Right lobe of liver (tissue), 6 donors: Measurements from ENCODE around the gene PRR35. TPM values are rescaled to one million over a fixed set of nuclear protein-coding genes. Genes with fewer than 3 reads are reported as not detected.

ENCODE experiments used
- ATAC-seq, 4 donors: fragments of 200-7000 bp; cut with Tn5 transposase; one replicate each; pipeline ENCODE4 v1.9.1; 2020; ENCODE audit warnings: mild to moderate bottlenecking in 4 of 4, moderate library complexity in 4 of 4
- DNase-seq, 3 donors: peaks; one replicate each; pipeline ENCODE4 v3.0.0-alpha.2; 2020
- H3K27ac ChIP-seq, 3 donors: fragments of 200-600 bp; one replicate each; pipeline ENCODE4 v1.8.0; 2022
- H3K27me3 ChIP-seq, 2 donors: fragments of 200-600 bp; one replicate each; pipeline ENCODE4 v1.8.0; 2022
- H3K36me3 ChIP-seq, 4 donors: fragments of 200-600 bp; sonication (generic) in 1 of 4; one replicate each; pipeline versions ENCODE4 v1.5.1 to v1.8.0; 2017 to 2022; ENCODE audit warnings: control low read depth in 1 of 4
- H3K4me1 ChIP-seq, 4 donors: fragments of 200-600 bp; sonication (generic) in 1 of 4; one replicate each; pipeline versions ENCODE4 v1.5.1 to v1.8.0; 2017 to 2022; ENCODE audit warnings: control low read depth in 1 of 4
- H3K4me3 ChIP-seq, 3 donors: fragments of 200-600 bp; one replicate each; pipeline ENCODE4 v1.8.0; 2022
- H3K9me3 ChIP-seq, 4 donors: fragments of 200-600 bp; sonication (generic) in 1 of 4; one replicate each; pipeline versions ENCODE4 v1.5.1 to v1.8.0; 2017 to 2022; ENCODE audit warnings: control low read depth in 1 of 4
- POLR2A ChIP-seq: fragments of 450-650 bp; IDR thresholded peaks from one replicate; pipeline ENCODE4 v1.6.1; 2017; ENCODE audit warnings: antibody characterized with exemption, mild to moderate bottlenecking
- WGBS: methylation state at CpG from one replicate; pipeline ENCODE4 v1.1.6; 2018; ENCODE audit warnings: low coverage, low lambda C conversion rate; ENCODE audit not compliant: insufficient coverage; ENCODE audit errors: missing lambda C conversion rate; 5-methylcytosine and 5-hydroxymethylcytosine counted together
- intact Hi-C, 2 donors: fragments of 100-400 bp; cut with DNase I; formaldehyde crosslinking; loops; one replicate each; pipeline versions ENCODE4 v1.11.2 to v1.14.1; 2022
- total RNA-seq, 6 experiments: library from RNA; depleted of rRNA in 2 of 6; stranded (reverse); fragments of >200 nt in 2 of 6; fragmentation: NEBNext Ultra II Directional in 3 of 6; extraction: Animal tissue kit (Norgen Biotek cat#: 25700) in 3 of 6; gene quantifications; one replicate each; pipeline versions ENCODE4 v1.1.0 to v1.2.4, GENCODE V29; 2016 to 2023
- TF ChIP-seq, protein P1 (sequence below), 4 donors: fragments of 200-600 bp in 3 of 4; fragments of 450-650 bp in 1 of 4; IDR thresholded peaks; one replicate each; pipeline versions ENCODE4 v1.5.1 to v1.8.0; 2016 to 2022; ENCODE audit warnings: antibody characterized with exemption in 4 of 4, mild to moderate bottlenecking in 2 of 4
- donor health status: DM: no; HTN: yes; CAD: no.
- donor health status: DM: no; HTN: no; CAD: no.
- donor health status: DM: no; HTN: no; CAD: no.
- donor health status: DM: no; HTN: yes; CAD: no.
- donor health status: DM: no; HTN: yes; CAD: no.

PRR35 gene
- total RNA-seq, 6 experiments from 2014 or later = not detected

DNA sequence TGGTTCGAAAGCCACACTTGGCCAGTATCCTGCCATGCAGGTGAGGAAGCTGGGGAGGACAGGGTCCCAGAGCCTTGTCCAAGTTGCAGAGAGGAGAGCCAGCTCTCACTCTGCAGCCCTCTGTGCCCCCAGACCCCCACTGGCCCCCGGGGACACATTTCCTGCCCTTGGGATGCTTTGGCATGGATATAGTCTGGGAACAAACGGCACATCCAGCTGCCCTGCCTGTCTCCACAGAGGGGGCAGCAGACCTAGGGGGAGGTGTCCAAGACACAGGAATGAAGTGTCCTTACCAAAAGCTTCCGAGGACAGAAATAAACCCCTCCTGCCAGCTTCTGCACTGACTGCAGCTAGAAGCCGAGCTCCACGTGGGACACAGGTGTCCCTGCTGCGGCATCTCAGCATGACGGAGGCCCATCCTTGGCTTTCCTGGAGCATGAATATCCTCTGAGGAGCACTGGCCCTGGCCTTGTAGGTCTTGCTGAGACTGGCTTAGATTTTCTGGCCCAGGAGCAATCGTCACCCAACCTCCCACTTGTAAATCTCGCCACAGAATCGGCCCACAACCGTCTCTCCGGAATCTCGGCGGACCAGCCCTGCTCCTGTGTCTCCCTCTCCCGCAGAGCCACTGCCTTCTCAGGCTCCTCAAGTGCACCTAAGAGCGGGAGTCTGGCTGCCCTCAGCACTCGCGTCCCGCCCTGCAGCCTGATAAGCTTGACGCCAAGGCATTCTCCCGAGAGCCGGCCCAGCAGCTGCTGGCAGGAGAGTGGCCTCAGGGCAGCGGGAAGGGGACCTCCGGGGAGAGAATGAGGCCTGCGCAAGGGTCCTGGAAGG, 33.8 kb upstream of the PRR35 start:
- Histone ChIP-seq H3K27me3 (no peaks in the 10 kb centered on the region), H3K36me3 (no peaks in the 10 kb centered on the region), H3K4me3 (peak overlapping the region; percentile 82 to 90 (median 90)), H3K27ac (peak overlapping the region; percentile 98 to 99 (median 99)), H3K9me3 (no peaks in the 10 kb centered on the region), H3K4me1 (peaks cover 0 to 27% (median 13%) of the 10 kb centered on the region in 4 donors)
- WGBS = 4% methylated on average over 14 of the region's 26 CpGs
- no peak for TF ChIP-seq POLR2A
- TF ChIP-seq, protein P1, sequence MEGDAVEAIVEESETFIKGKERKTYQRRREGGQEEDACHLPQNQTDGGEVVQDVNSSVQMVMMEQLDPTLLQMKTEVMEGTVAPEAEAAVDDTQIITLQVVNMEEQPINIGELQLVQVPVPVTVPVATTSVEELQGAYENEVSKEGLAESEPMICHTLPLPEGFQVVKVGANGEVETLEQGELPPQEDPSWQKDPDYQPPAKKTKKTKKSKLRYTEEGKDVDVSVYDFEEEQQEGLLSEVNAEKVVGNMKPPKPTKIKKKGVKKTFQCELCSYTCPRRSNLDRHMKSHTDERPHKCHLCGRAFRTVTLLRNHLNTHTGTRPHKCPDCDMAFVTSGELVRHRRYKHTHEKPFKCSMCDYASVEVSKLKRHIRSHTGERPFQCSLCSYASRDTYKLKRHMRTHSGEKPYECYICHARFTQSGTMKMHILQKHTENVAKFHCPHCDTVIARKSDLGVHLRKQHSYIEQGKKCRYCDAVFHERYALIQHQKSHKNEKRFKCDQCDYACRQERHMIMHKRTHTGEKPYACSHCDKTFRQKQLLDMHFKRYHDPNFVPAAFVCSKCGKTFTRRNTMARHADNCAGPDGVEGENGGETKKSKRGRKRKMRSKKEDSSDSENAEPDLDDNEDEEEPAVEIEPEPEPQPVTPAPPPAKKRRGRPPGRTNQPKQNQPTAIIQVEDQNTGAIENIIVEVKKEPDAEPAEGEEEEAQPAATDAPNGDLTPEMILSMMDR (IDR thresholded peaks at IDR 0.05) = no peak
- intact Hi-C loops = no loop called here
- no peak for DNase-seq
- peak; percentile 1 to 4 (median 2) for ATAC-seq

DNA sequence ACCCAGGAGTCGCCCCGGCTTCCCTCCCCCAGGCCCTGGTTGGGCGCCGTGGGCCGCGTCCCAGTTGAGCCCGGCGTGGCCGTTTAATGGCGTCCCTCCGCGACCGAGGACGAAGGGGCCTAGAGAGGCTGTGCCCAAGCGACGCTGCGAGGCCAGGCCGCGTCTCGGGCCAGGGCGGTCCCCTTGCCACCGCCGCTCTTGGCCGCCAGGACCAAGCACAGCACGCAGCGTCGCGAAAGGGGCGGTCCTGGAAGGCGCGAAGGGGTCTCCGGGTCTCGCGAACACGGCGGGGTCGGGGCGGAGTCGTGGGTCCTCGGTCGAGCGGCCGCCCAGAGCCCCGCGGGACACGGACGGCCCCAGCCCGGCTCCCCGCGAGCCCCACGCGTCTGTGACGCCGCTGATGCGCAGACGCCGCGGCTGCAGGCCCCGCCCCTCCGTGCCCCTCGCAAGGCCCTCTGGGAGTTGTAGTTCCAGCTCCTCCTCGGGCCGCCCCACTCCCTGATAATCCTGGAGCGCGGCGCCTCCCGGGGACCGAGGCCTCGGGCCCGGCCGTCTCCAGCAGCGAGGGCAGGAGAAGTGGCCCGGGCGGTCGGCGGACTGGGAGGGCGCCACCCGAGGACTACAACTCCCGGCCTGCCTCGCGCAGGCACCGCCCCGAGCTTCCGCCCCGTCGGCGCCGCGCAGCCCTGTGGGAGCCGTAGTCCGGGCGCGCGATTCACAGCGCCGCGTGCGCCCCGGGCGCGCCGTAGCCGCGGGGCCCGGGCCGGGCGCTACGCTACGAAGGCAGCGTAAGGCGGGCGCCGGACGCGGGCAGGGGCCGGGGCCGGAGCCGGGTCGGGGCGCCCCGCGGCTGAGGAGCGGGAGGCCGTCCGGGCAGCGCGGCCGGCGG, 32.9 kb upstream of the PRR35 start, which contains the start of gene CAPN15:
CAPN15 (plus strand) TSS at position 698 of the 889 bp plus-strand sequence. CDS start 19,127 bp downstream, outside the sequence.
- DNase-seq (peak; percentile 90 to 91 (median 91)), ATAC-seq (peak; percentile 78 to 89 (median 83))
- H3K36me3 ChIP-seq = no peaks in the 10 kb centered on the region
- H3K27ac ChIP-seq = peak within 1 kb of the TSS; percentile 98 to 99 (median 99)
- intact Hi-C loops = no loop called here
- peak within 1 kb of the TSS; percentile 82 to 90 (median 90) for H3K4me3 ChIP-seq
- H3K9me3 ChIP-seq = no peaks in the 10 kb centered on the region
- TF ChIP-seq, protein P1 (IDR thresholded peaks at IDR 0.05) = peak in 1 of 4 donors; percentile 40
- TF ChIP-seq POLR2A = peak; percentile 74
- peaks cover 0 to 27% (median 13%) of the 10 kb centered on the region in 4 donors for H3K4me1 ChIP-seq
- no peaks in the 10 kb centered on the region for H3K27me3 ChIP-seq
- WGBS = 0% methylated on average over 11 of the region's 129 CpGs

DNA sequence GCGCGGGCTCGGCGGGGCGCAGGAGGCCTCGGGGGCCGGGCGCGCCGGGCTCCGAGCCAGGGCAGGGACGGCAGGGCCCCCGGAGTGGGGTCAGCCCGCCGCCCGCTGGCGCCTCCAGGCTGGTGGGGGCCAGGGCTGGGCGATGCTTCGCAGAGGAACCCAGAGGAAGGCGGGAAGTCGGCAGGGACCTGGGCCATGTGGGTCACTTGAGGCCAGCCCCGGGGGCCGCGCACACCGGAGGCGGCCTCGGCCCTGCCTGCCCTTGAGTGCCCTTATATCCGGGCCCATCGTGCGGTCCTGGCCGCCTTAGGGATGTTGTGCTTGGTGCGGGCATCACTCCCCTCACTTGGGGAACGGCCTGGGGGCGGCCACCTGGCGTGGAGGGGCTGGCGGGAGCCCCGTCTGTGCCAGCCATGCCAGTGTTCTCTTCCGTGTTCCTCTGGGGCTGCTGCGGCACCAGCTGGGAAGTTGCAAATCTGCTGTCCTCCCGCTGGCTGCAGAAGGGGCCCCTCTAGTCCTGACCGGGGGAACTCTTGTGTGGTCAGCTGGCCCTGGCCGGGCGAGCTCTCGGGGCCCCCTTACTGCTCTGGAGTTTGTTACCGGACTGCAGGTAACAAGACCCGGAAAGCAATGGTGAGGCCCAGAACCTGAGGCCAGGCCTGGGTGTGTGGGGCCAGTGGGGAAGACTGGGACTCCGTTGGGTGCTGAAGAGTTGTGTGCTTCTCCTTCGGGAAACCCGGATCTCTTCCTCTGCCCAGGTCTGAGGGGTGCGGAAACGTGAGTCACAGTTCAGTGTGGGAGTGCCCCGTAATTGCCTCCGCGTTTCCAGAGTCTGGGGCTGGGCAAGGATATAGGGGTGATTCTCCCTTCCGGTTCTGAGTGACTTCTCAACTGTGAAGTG, 31.8 kb upstream of the PRR35 start:
- ATAC-seq = peak in 2 of 4 donors; percentile 2 to 6
- Histone ChIP-seq H3K36me3 (no peaks in the 10 kb centered on the region), H3K27ac (peak overlapping the region; percentile 21 to 99 (median 65)), H3K27me3 (no peaks in the 10 kb centered on the region), H3K4me3 (peak overlapping the region; percentile 75 to 90 (median 79)), H3K9me3 (no peaks in the 10 kb centered on the region), H3K4me1 (peaks cover 0 to 32% (median 15%) of the 10 kb centered on the region in 4 donors)
- intact Hi-C loops = no loop called here
- no peak for DNase-seq
- no peak for TF ChIP-seq POLR2A
- TF ChIP-seq, protein P1 (IDR thresholded peaks at IDR 0.05) = no peak
- WGBS = 6% methylated on average over 6 of the region's 55 CpGs
